Activated CD8-positive, alpha-beta memory T cell treated with anti-CD3 and anti-CD28 coated beads, Interleukin-2, amount 50 U/mL, for 4 hours (primary cell): ENCODE data around the gene RAB4B.
"Not testable (repeated sequence)": the region's sequence is repeated elsewhere in the genome, so short reads cannot be mapped to it uniquely, and the experiment has no call there.

Experiments used
- DNase-seq: peaks from one replicate; pipeline ENCODE4 v3.0.0-alpha.2; 2020

The RAB4B gene

DNA sequence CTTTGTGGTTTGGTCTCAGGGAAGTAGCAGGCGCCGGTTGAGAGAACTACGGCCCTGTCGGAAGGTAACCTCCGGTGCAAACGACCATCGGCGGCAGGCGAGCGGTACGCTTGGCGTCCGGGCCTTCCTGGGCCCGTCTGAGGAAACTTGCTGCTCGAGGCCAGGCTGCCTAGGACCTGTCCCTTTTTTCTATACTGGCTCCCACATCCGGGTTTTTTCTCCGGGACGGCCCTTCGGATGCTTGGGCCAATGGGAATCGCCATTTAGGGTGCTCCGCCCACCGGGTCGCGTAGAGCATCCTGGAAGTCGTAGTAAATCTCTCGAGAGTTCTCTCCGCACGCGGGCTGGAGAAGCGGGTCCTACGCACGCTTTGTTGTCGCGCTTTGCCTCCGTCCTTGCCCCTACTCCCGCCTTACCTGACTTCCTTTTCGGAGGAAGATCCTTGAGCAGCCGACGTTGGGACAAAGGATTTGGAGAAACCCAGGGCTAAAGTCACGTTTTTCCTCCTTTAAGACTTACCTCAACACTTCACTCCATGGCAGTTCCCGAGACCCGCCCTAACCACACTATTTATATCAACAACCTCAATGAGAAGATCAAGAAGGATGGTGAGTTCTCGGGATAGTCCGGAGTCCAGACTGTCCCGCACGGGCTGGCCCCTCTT lies 27.0 kb upstream of the RAB4B start, which contains the start of gene SNRPA:
Gene SNRPA, plus strand, starts transcription at position 330 of the 664 bp plus-strand sequence. Its CDS starts 206 bp downstream, at position 536.
- peak; percentile 95 for DNase-seq

DNA sequence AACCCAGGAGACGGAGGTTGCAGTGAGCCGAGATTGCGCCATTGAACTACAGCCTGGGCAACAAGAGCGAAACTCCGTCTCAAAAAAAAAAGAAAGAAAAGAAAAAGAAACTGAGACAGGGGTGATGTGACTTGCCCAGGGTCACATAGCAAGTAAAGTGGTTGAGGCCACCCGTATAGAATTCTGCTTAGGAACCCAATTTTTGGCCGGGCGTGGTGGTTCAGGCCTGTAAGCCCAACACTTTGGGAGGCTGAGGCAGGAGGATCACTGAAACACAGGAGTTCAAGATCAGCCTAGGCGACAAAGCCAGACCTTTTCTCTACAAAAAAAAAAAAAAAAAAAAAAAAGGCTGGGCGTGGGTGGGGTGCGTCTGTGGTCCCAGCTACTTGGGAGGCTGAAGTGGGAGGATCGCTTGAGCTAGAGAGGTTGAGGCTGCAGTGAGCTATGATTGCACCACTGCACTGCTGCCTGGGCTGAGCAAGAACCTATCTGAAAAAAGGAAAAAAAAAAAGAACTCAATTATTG lies 25.7 kb upstream of the RAB4B start:
- no peak for DNase-seq

DNA sequence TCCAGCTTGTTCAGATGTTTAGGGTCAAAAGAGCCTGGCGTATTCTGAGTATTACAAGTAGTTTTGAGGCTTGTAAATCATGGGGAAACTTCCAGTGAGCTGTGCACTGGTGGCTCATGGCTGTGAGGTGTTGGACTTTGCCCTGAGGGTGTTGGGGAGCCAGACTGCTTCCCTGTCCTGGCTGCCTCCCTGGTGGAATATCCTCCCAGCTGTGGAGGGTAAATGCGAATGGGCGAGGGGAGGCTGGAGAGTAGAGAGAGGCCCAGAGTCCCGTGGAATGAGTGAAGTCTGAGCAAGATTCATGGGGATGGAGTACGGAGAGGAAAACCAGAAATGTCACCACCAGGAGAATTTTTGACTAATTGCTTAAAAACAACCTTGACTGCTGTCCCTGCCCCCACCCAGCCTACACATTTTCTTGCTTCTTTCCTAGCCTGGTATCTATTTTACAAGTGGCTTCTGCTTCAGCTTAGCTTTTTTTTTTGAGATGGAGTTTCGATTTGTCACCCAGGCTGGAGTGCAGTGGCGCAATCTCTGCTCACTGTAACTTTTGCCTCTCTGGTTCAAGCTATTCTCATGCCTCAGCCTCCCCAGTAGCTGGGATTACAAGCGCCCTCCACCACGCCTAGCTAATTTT lies 23.3 kb upstream of the RAB4B start:
- peak; percentile 52 for DNase-seq

DNA sequence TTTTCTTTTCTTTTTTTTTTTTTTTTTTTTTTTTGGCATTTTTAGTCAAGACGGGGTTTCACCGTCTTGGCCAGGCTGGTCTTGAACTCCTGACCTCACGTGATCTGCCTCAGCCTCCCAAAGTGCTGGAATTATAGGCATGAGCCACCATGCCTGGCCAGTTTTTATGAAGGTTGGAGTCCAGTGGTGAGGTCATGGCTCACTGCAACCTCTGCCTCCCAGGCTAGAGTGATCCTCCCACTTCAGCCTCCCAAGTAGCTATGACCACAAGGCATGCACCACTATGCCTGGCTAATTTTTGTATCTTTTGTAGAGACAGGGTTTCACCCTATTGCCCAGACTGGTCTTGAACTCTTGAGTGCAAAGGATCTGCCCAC lies 22.8 kb upstream of the RAB4B start:
- no peak for DNase-seq

DNA sequence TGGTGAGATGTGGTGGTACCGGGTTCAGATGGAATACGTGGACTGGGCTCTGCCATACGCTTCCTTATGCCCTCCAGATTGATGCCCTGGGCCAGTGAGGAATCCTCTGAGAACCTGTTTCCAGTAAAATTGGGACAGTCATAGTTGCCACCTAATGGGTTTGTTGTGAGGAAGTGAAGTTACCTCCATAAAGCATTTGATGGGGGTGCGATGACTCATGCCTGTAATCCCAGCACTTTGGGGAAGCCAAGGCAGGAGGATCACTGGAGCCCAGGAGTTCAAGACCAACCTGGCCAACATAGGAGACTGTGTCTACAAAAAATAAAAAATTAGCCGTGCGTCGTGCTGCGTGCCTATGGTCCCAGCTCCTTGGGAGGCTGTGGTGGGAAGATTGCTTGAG lies 22.3 kb upstream of the RAB4B start:
- DNase-seq: no peak

DNA sequence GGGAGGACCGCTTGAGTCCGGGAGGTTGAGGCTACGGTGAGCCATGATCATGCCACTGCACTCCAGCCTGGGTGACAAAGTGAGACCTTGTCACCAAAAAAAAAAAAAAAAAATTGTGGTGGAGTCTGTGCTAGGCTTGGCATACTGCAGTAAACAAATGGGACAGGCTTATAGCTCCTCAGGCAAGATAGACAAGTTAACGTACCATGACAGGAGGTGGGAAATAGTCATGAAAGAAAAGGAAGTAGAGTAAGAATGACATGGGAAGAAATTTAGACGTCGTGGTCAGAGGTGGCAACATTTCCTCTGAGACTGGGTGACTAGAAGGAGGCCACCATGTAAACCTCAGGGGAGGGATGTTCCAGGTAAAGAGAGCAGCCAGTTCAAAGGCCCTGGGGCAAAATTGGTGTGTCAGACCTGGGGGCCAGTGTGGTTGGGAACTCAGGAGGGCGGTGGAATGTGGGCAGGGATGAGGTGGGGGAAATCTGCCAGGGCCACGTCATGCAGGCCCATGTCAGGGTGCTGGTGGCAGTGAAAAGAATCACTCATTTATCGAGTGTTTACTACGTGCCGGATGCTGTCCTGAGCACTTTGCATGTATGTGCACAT lies 21.4 kb upstream of the RAB4B start:
- DNase-seq: peak; percentile 43

DNA sequence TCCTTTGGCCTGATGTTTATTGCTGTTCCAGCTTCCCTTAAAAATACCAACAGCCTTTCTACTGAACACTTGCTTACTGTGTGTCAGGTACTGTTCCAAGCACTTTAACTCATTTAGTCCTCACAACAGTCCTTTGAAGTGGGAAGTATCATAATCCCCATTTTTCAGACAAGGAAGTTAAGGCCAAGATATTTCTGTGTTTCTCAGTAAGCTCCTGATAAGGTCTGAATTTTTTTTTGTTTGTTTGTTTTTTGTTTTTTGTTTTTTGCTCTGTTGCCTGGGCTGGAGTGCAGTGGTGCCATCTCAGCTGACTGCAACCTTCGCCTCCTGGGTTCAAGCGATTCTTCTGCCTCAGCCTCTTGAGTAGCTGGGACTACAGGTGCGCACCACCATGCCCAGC lies 19.6 kb upstream of the RAB4B start:
- no peak for DNase-seq

DNA sequence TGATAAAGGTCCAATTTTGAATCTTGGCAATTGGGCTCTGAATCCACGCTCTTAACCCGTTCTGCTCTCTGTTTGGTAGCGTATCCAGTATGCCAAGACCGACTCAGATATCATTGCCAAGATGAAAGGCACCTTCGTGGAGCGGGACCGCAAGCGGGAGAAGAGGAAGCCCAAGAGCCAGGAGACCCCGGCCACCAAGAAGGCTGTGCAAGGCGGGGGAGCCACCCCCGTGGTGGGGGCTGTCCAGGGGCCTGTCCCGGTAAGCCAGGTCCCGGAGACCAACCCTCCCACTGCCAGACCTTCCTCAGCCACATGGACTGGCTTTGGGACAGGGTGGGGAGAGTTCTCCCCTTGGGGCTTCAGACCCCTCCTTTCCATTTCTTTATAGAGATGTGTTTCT lies 18.7 kb upstream of the RAB4B start:
- no peak for DNase-seq

DNA sequence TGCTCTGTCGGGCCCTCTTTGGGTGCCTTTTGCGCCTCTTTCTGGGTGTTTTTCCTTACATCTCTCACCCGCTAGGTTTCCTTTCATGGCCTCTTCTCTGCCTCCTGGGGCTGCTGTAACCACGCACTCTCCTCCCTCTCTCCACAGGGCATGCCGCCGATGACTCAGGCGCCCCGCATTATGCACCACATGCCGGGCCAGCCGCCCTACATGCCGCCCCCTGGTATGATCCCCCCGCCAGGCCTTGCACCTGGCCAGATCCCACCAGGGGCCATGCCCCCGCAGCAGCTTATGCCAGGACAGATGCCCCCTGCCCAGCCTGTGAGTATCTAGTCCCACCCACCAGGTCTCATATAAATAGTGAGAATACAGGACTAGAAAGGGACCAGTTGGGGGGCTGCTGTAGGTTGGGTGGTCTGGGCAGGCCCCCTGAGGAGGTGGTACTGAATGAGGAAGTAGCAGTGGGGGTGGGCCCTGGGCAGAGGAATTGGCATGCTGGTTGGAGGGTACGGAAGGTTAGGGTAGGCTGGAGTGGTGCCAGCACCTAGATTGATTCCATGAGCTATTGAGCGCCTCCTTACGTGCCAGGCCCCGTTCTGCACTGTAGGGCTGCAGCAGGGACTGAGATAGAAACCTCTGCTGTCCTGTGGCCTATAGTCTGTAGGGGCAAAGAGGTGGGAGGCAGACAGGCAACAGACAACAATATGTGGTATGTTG lies 15.1 kb upstream of the RAB4B start:
- no peak for DNase-seq

DNA sequence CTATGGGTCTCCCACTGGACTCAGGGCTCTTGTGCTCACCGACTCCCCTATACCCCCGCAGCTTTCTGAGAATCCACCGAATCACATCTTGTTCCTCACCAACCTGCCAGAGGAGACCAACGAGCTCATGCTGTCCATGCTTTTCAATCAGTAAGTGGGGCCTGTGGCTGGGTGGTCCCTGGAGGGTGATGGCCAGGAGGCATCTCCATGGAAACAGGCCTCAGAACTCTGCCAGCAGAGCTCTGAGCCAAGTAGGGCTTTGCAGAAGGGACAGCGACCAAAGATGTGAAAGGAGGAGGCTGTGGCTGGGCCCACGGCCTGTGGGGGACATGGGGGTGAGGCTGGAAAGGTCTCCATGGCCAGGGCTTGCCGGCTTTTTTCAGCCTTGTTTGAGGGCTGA lies 14.5 kb upstream of the RAB4B start:
- no peak for DNase-seq

DNA sequence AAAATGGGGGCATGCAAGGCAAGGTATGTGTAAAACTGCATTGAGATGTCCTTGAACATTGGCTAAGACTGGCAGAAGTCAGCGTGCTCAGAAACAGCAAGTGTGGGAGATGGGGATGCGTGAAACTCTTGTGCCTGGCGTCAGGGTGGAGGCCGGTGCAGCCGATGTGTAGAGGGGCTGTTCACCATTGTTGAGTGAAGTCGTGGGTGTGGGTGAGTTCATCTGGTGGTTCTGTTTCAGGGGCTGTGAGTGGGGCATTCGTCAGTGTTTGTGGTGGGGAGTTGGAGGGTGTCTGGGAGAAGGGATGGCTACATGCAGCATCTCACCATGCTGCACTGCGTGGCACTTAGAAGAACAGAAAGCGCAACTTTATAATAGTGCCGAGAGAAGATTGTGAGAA lies 14.1 kb upstream of the RAB4B start:
- no peak for DNase-seq

DNA sequence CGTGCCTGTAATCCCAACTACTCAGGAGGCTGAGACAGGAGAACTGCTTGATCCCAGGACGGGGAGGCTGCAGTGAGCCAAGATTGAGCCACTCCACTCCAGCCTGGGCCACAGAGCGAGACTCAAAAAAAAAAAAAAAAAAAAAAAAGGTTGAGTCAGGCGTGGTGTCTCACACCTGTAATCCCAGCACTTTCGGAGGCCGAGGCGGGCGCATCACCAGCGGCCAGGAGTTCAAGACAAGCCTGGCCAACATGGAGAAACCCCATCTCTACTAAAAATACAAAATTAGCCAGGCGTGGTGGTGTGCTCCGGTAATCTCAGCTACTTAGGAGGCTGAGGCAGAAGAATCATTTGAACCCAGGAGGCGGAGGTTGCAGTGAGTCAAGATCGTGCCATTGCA lies 11.7 kb upstream of the RAB4B start:
- DNase-seq: not testable (repeated sequence)

DNA sequence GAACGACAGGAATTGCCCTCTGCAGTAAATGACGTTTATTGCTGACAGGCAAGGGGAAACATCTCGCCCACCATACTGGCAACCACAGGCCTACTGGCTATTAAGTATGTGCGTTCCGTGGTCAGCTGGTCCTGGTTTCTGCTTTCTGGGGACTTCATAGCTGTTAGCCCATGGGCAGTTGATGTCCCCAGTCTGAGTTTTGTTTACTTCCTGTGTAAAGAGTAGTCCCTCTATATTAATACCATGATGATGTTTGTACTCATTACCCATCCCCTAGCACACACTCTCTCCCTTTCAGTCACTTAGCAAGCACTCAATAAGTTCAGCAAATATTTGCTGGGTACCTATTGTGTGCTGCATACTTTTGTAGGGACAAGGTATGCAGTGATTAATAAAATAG lies 9.2 kb upstream of the RAB4B start:
- no peak for DNase-seq

DNA sequence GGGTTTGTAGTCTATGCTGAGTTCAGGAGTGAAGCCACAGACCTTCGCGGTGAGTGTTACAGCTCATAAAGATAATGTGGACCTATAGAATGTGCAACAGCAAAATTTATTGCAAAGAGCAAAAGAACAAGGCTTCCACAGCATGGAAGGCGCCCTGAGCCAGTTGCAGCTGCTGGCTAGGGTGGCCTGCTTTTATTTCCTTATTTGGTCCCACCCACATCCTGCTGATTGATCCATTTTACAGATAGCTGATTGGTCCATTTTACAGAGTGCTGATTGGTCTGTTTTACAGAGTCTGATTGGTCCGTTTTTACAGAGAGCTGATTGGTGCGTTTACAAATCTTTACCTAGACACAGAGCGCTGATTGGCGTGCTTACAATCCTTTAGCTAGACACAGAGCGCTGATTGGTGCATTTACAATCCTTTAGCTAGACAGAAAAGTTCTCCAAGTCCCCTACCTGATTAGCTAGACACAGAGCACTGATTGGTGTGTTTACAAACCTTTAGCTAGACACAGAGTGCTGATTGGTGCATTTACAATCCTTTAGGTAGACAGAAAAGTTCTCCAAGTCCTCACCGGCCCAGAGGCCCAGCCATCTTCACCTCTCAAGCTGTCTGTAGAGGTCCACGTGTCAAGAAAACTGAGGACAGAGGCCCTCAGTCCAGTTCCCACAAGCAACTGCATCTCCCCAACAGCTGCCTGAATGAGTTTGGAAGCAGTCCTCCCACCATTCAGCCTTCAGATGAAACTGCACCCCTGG lies 6.8 kb upstream of the RAB4B start:
- DNase-seq: not testable (repeated sequence)

DNA sequence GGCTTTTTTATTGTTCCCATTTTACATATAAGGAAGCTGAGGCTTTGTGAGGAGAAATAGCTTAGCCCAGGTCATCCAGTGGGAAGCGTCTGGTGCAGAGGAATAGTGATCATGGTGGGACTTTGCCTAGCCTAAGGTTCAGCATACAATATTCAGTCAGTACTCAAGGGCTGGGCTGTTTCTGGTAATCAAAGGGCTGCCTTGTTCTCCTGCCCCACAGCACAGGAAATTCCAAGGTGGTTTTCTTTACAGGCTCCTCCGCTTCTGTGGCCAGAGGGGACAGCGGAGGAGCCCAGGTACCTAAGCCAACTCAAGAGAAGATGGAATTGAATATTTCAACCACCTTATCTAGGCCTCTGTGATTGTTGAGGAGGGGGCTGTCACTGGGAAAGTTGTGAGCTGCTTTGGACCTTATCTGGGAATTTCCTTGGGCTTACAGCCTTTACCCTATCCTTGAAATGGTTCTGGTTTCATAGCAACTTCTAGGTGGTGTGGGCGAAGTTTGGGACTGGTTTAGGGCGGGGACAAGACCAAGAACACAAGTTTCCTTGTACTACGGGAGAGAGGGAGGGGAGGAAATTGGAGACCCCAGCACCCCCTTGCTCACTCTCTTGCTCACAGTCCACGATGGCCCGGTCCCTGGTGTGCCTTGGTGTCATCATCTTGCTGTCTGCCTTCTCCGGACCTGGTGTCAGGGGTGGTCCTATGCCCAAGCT lies 3.0 kb upstream of the RAB4B start, which contains the start of gene MIA:
Gene MIA, plus strand, starts transcription at position 606 of the 716 bp plus-strand sequence. Its CDS starts 22 bp downstream, at position 628.
- no peak for DNase-seq

DNA sequence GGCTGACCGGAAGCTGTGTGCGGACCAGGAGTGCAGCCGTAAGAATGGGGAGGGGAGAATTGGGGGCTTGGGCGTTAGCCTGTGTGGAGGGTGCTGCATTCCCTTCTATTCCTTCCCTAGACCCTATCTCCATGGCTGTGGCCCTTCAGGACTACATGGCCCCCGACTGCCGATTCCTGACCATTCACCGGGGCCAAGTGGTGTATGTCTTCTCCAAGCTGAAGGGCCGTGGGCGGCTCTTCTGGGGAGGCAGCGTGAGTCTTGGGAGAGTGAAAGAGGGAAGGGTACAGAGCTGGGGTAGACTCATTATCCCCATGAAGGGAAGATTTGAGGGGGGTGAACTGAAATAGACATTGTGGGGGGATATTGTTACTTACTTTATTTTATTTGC lies 2.4 kb upstream of the RAB4B start:
- DNase-seq: no peak

DNA sequence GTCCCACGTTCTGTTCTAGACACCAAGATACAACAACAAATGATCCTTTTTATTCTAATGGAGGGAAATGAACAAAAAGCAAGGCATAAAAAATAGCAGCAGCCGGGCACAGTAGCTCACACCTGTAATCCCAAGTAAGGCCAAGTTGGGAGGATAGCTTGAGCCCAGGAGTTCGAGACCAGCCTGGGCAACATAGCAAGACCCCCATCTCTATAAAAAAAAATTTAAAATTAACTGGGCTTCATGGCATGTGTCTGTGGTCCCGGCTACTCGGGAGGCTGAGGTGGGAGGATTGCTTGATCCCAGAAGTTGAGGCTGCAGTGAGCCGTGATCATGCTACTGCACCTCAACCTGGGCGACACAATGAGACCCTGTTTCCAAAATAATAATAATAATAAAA lies 1.7 kb upstream of the RAB4B start:
- no peak for DNase-seq

DNA sequence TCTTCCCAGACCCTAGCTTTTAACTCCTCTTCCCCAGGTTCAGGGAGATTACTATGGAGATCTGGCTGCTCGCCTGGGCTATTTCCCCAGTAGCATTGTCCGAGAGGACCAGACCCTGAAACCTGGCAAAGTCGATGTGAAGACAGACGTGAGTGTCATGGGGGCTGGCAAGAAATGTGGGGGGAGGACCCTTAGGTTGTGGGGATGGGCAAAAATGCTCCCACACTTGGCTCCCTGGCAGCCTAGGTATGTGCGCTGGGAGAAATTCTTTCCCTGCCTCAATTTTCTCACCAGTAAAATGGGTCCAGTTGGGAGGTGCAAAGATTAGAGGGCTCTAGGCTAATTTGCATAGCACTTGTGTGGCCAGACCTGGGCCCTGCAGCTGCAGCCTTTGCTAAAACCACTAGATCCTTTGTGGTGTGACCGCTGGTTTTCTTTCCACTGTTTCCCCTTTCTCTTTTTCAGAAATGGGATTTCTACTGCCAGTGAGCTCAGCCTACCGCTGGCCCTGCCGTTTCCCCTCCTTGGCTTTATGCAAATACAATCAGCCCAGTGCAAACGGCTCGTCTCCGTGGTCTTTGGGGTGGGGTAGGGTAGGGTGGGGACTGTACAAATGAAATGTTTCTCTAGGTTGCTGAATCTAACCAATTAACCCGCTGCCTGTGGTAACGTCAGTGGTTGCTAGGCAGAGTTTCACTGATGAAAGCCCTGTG lies 959 bp upstream of the RAB4B start:
- peak; percentile 87 for DNase-seq

DNA sequence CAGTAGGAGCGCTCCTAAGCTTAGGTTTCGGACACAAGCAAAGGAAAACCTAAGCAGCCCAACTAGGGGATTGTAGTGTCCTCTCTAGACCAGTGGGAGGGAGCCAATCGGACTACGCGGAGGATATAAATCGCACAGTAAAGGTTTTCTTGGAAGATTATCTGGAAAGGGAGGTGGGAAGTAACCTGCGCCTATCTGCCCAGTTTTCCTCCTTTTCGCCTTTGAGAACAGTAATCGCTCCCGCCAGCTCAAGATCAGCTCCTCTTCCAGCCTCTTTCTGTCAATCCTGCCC lies 456 bp upstream of the RAB4B start:
- DNase-seq: no peak

DNA sequence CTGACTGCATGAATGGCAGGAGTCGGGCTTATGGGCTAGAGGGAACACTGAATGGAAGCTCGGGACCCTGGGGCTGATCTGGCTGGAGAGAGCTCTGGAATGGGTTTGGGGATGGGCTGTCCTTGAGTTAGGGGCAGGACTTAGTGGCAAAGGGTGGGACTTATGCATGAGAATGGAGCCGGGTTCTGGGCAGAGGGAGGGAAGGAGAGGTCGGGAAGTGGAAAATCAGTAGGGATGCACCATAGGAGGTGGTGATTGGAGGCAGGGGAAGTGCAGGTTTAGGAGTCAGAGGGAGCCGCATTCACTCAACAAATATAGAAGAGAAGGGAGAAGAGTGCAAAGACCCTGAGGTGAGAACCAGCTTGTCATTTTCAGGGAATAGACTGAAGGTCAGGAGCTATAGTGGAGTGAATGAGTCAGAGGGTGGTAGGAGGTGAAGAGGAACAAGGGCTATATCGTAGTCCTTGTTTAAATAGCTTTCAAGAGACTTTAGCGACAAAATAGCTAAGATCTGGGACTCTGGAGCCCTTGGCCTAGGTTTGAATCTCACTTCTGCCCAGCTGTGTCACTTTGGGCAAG lies 748 bp downstream of the RAB4B start:
- no peak for DNase-seq

DNA sequence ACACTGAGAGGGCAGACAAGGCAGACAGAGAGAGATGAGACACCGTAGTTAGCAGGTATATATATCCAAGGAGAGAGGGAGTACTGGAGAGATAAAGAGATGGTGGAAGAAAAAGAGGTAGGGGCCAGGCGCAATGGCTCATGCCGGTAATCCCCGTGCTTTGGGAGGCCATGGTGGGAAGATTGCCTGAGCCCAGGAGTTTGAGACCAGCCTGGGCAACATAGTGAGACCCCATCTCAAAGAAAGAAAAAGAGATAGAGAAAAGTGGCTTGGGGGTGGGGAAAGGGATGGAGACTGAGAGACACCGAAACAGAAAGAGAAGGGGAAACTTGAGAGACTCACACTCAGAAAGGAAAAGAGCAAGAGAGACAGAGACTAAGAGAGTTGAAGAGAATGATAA lies 2.5 kb downstream of the RAB4B start:
- DNase-seq: no peak
